Measurements from ENCODE around the gene CERS6.

CERS6 gene

GRCh38 chr2:168669151-168669550 is 213.1 kb downstream of the CERS6 start:
- DNase-seq (ENCODE audit: low read depth) = no peak
- H3K4me3 ChIP-seq (ENCODE audit: low read length) = no peak overlapping the region
- H3K9ac ChIP-seq (ENCODE audit: low read length) = no peak overlapping the region
- no peaks in the 10 kb centered on the region for H3K36me3 ChIP-seq (ENCODE audit: control insufficient read depth, insufficient read depth, low read length, severe bottlenecking)
- H3K27me3 ChIP-seq (replicated peaks; ENCODE audit: control insufficient read depth, insufficient read depth, low read length) = no peaks in the 10 kb centered on the region
- no peaks in the 10 kb centered on the region for H3K9me3 ChIP-seq (ENCODE audit: control insufficient read depth, low read length)
- no peaks in the 10 kb centered on the region for H3K4me1 ChIP-seq (ENCODE audit: control insufficient read depth, insufficient read depth, low read length)

- Histone ChIP-seq H3K4me1 (ENCODE audit: control insufficient read depth, insufficient read depth, low read length) (no peaks in the 10 kb centered on the region), H3K36me3 (ENCODE audit: control insufficient read depth, insufficient read depth, low read length, severe bottlenecking) (no peaks in the 10 kb centered on the region), H3K9me3 (ENCODE audit: control insufficient read depth, low read length) (no peaks in the 10 kb centered on the region), H3K9ac (ENCODE audit: low read length) (no peak overlapping the region), H3K27me3 (replicated peaks; ENCODE audit: control insufficient read depth, insufficient read depth, low read length) (no peaks in the 10 kb centered on the region), H3K4me3 (ENCODE audit: low read length) (no peak overlapping the region)
- DNase-seq (ENCODE audit: low read depth) = no peak
Observed at GRCh38 chr2:168670478-168670877, 214.4 kb downstream of the CERS6 start.

- DNase-seq (ENCODE audit: low read depth) = peak; percentile 29
- Histone ChIP-seq H3K9ac (ENCODE audit: low read length) (no peak overlapping the region), H3K4me1 (ENCODE audit: control insufficient read depth, insufficient read depth, low read length) (no peaks in the 10 kb centered on the region), H3K4me3 (ENCODE audit: low read length) (no peak overlapping the region), H3K9me3 (ENCODE audit: control insufficient read depth, low read length) (no peaks in the 10 kb centered on the region), H3K27me3 (replicated peaks; ENCODE audit: control insufficient read depth, insufficient read depth, low read length) (no peaks in the 10 kb centered on the region), H3K36me3 (ENCODE audit: control insufficient read depth, insufficient read depth, low read length, severe bottlenecking) (no peaks in the 10 kb centered on the region)
Observed at GRCh38 chr2:168671932-168672331, 215.9 kb downstream of the CERS6 start.

- Histone ChIP-seq H3K27me3 (replicated peaks; ENCODE audit: control insufficient read depth, insufficient read depth, low read length) (no peaks in the 10 kb centered on the region), H3K4me3 (ENCODE audit: low read length) (no peak overlapping the region), H3K4me1 (ENCODE audit: control insufficient read depth, insufficient read depth, low read length) (no peaks in the 10 kb centered on the region), H3K9me3 (ENCODE audit: control insufficient read depth, low read length) (no peaks in the 10 kb centered on the region), H3K36me3 (ENCODE audit: control insufficient read depth, insufficient read depth, low read length, severe bottlenecking) (no peaks in the 10 kb centered on the region), H3K9ac (ENCODE audit: low read length) (no peak overlapping the region)
- DNase-seq (ENCODE audit: low read depth) = no peak
Observed at GRCh38 chr2:168673265-168674189, 217.5 kb downstream of the CERS6 start.

- H3K27me3 ChIP-seq (replicated peaks; ENCODE audit: control insufficient read depth, insufficient read depth, low read length) = no peaks in the 10 kb centered on the region
- no peaks in the 10 kb centered on the region for H3K9me3 ChIP-seq (ENCODE audit: control insufficient read depth, low read length)
- no peak for DNase-seq (ENCODE audit: low read depth)
- no peak overlapping the region for H3K4me3 ChIP-seq (ENCODE audit: low read length)
- no peaks in the 10 kb centered on the region for H3K36me3 ChIP-seq (ENCODE audit: control insufficient read depth, insufficient read depth, low read length, severe bottlenecking)
- no peaks in the 10 kb centered on the region for H3K4me1 ChIP-seq (ENCODE audit: control insufficient read depth, insufficient read depth, low read length)
- H3K9ac ChIP-seq (ENCODE audit: low read length) = no peak overlapping the region
Observed at GRCh38 chr2:168678153-168678853, 222.2 kb downstream of the CERS6 start.

- Histone ChIP-seq H3K9ac (ENCODE audit: low read length) (no peak overlapping the region), H3K4me3 (ENCODE audit: low read length) (no peak overlapping the region), H3K9me3 (ENCODE audit: control insufficient read depth, low read length) (no peaks in the 10 kb centered on the region), H3K36me3 (ENCODE audit: control insufficient read depth, insufficient read depth, low read length, severe bottlenecking) (no peaks in the 10 kb centered on the region), H3K27me3 (replicated peaks; ENCODE audit: control insufficient read depth, insufficient read depth, low read length) (no peaks in the 10 kb centered on the region), H3K4me1 (ENCODE audit: control insufficient read depth, insufficient read depth, low read length) (no peaks in the 10 kb centered on the region)
- DNase-seq (ENCODE audit: low read depth) = no peak
Observed at GRCh38 chr2:168679081-168679480, 223.0 kb downstream of the CERS6 start.

GRCh38 chr2:168679741-168680310 is 223.8 kb downstream of the CERS6 start:
- no peaks in the 10 kb centered on the region for H3K36me3 ChIP-seq (ENCODE audit: control insufficient read depth, insufficient read depth, low read length, severe bottlenecking)
- H3K9me3 ChIP-seq (ENCODE audit: control insufficient read depth, low read length) = no peaks in the 10 kb centered on the region
- no peak overlapping the region for H3K9ac ChIP-seq (ENCODE audit: low read length)
- no peaks in the 10 kb centered on the region for H3K27me3 ChIP-seq (replicated peaks; ENCODE audit: control insufficient read depth, insufficient read depth, low read length)
- H3K4me1 ChIP-seq (ENCODE audit: control insufficient read depth, insufficient read depth, low read length) = no peaks in the 10 kb centered on the region
- DNase-seq (ENCODE audit: low read depth) = no peak
- H3K4me3 ChIP-seq (ENCODE audit: low read length) = no peak overlapping the region

- Histone ChIP-seq H3K4me1 (ENCODE audit: control insufficient read depth, insufficient read depth, low read length) (no peaks in the 10 kb centered on the region), H3K4me3 (ENCODE audit: low read length) (no peak overlapping the region), H3K9ac (ENCODE audit: low read length) (no peak overlapping the region), H3K9me3 (ENCODE audit: control insufficient read depth, low read length) (no peaks in the 10 kb centered on the region), H3K27me3 (replicated peaks; ENCODE audit: control insufficient read depth, insufficient read depth, low read length) (no peaks in the 10 kb centered on the region), H3K36me3 (ENCODE audit: control insufficient read depth, insufficient read depth, low read length, severe bottlenecking) (no peaks in the 10 kb centered on the region)
- no peak for DNase-seq (ENCODE audit: low read depth)
Observed at GRCh38 chr2:168683996-168684395, 227.9 kb downstream of the CERS6 start.

GRCh38 chr2:168684921-168685599 is 229.0 kb downstream of the CERS6 start:
- peaks cover under 1% of the 10 kb centered on the region for H3K4me1 ChIP-seq (ENCODE audit: control insufficient read depth, insufficient read depth, low read length)
- H3K4me3 ChIP-seq (ENCODE audit: low read length) = no peak overlapping the region
- no peaks in the 10 kb centered on the region for H3K9me3 ChIP-seq (ENCODE audit: control insufficient read depth, low read length)
- H3K36me3 ChIP-seq (ENCODE audit: control insufficient read depth, insufficient read depth, low read length, severe bottlenecking) = no peaks in the 10 kb centered on the region
- DNase-seq (ENCODE audit: low read depth) = peak; percentile 35
- no peak overlapping the region for H3K9ac ChIP-seq (ENCODE audit: low read length)
- H3K27me3 ChIP-seq (replicated peaks; ENCODE audit: control insufficient read depth, insufficient read depth, low read length) = no peaks in the 10 kb centered on the region

GRCh38 chr2:168685600-168686451 is 229.8 kb downstream of the CERS6 start:
- peaks cover 5% of the 10 kb centered on the region for H3K4me1 ChIP-seq (ENCODE audit: control insufficient read depth, insufficient read depth, low read length)
- H3K9me3 ChIP-seq (ENCODE audit: control insufficient read depth, low read length) = no peaks in the 10 kb centered on the region
- H3K27me3 ChIP-seq (replicated peaks; ENCODE audit: control insufficient read depth, insufficient read depth, low read length) = no peaks in the 10 kb centered on the region
- H3K9ac ChIP-seq (ENCODE audit: low read length) = no peak overlapping the region
- DNase-seq (ENCODE audit: low read depth) = no peak
- no peak overlapping the region for H3K4me3 ChIP-seq (ENCODE audit: low read length)
- no peaks in the 10 kb centered on the region for H3K36me3 ChIP-seq (ENCODE audit: control insufficient read depth, insufficient read depth, low read length, severe bottlenecking)

All from adipocyte (in vitro differentiated cells).